Peyer's patch (tissue), 4 donors: ENCODE results near the gene CCDC88C.

Source experiments
- POLR2A ChIP-seq, 2 donors: fragments of 450-650 bp; IDR thresholded peaks; one replicate each; pipeline ENCODE4 v1.5.1; 2017; ENCODE audit warnings: antibody characterized with exemption in 2 of 2, mild to moderate bottlenecking in 2 of 2, moderate library complexity in 2 of 2
- TF ChIP-seq, protein P1 (sequence below), 6 experiments: fragments of 450-650 bp in 4 of 6; fragments of 200-600 bp in 2 of 6; sonication (generic) in 1 of 6; IDR thresholded peaks; one replicate each; pipeline ENCODE4 v1.5.1; 2017 to 2019; ENCODE audit warnings: antibody characterized with exemption in 6 of 6, mild to moderate bottlenecking in 3 of 6, moderate library complexity in 1 of 6

DNA sequence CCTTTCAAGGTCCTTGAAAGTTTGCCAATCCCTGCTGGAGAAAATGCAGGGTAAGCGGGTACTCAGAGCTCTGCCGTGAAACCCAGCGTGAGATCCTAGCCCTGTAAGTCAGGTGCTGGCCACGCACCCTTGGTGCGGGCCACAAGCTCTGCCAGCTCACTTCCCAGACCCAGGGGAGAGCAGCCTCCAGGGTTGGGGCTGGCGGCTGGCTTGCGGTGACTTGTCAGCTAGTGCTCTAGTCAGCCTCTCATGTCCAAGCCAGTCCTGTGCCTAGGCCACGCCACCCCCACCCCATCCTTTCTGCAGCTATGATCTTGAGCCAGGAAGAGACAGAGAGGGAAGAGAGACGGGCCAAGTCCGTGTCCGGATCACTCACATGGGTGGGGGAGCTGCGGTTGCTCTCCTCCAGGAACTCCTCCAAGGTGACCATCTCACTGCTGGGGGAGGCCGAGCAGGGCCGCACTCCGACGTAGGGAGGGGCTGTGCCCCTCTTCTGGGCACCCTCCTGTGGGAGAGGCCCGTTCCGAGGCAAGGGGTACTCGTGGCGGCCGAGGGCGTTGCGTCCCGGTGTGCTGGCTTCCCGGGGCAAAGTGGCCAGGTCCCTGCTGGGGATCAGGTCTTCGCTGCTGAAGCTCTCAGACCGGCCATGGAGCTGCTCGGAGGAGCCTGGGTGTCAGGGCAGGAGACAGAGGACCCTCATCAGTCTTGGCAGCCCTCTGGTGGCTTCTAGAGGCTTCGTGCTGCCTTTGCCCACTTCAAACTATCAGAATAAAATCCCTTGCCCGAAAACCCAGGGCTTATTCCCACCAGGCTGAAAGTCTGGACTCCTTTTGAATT lies 139.9 kb downstream of the CCDC88C start:
- no peak for TF ChIP-seq POLR2A (IDR thresholded peaks at IDR 0.05)
- TF ChIP-seq, protein P1, sequence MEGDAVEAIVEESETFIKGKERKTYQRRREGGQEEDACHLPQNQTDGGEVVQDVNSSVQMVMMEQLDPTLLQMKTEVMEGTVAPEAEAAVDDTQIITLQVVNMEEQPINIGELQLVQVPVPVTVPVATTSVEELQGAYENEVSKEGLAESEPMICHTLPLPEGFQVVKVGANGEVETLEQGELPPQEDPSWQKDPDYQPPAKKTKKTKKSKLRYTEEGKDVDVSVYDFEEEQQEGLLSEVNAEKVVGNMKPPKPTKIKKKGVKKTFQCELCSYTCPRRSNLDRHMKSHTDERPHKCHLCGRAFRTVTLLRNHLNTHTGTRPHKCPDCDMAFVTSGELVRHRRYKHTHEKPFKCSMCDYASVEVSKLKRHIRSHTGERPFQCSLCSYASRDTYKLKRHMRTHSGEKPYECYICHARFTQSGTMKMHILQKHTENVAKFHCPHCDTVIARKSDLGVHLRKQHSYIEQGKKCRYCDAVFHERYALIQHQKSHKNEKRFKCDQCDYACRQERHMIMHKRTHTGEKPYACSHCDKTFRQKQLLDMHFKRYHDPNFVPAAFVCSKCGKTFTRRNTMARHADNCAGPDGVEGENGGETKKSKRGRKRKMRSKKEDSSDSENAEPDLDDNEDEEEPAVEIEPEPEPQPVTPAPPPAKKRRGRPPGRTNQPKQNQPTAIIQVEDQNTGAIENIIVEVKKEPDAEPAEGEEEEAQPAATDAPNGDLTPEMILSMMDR (IDR thresholded peaks at IDR 0.05): no peak
